NCI-H524 (cell line): ENCODE measurements around the gene KRTAP13-2.

Experiments used
- DNase-seq, 2 experiments: peaks; one replicate each; lab custom pipeline; 2025; lab: John Stamatoyannopoulos, UW

KRTAP13-2 gene

DNA sequence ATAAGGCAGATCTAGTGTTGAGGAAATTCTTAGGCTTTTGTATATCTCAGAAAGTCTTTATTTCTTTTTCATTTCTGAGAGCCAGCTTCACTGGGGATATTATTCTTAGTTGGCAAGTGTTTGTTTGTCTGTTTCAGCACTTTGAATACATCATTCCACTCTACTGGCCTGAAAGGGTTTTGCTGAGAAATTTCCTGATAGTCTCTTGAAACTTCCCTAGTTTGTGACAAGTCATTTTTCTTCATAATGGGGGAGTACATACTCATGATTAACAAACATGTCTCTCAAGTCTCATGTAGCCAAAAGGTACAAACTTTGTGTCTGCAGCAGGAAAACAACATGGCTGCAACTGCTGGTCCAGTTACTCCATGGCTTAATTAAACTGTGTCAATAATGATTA is 45.7 kb downstream of the KRTAP13-2 start:
- no peak for DNase-seq
